GM19193 (cell line): ENCODE data around the gene TMOD3.

Experiments used
- POLR2A ChIP-seq: IDR thresholded peaks from 4 replicates; pipeline ENCODE4 v1.6.1; 2011; ENCODE audit not compliant: insufficient read depth, insufficient read length; ENCODE audit errors: extremely low read depth

Gene TMOD3

GRCh38 chr15:51908316-51908715 is 78.9 kb downstream of the TMOD3 start:
- no peak for TF ChIP-seq POLR2A

GRCh38 chr15:51909584-51909983 is 80.1 kb downstream of the TMOD3 start:
- TF ChIP-seq POLR2A = no peak

- no peak for TF ChIP-seq POLR2A
Observed at GRCh38 chr15:51912528-51912927, 83.1 kb downstream of the TMOD3 start.

- no peak for TF ChIP-seq POLR2A
Observed at GRCh38 chr15:51917493-51917892, 88.0 kb downstream of the TMOD3 start.

- no peak for TF ChIP-seq POLR2A
Observed at GRCh38 chr15:51924156-51925068, 95.0 kb downstream of the TMOD3 start.

- no peak for TF ChIP-seq POLR2A
Observed at GRCh38 chr15:51926809-51927208, 97.4 kb downstream of the TMOD3 start.

- TF ChIP-seq POLR2A = no peak
Observed at GRCh38 chr15:51931016-51931415, 101.6 kb downstream of the TMOD3 start.

GRCh38 chr15:51931638-51932037 is 102.2 kb downstream of the TMOD3 start:
- TF ChIP-seq POLR2A = no peak

GRCh38 chr15:51932161-51932560 is 102.7 kb downstream of the TMOD3 start:
- TF ChIP-seq POLR2A = no peak

- no peak for TF ChIP-seq POLR2A
Observed at GRCh38 chr15:51935466-51936104, 106.1 kb downstream of the TMOD3 start.

GRCh38 chr15:51936105-51936478 is 106.6 kb downstream of the TMOD3 start:
- TF ChIP-seq POLR2A = no peak

- no peak for TF ChIP-seq POLR2A
Observed at GRCh38 chr15:51938286-51938685, 108.8 kb downstream of the TMOD3 start.

- TF ChIP-seq POLR2A = no peak
Observed at GRCh38 chr15:51939216-51939615, 109.8 kb downstream of the TMOD3 start.

- no peak for TF ChIP-seq POLR2A
Observed at GRCh38 chr15:51947124-51947523, 117.7 kb downstream of the TMOD3 start.

GRCh38 chr15:51952805-51953204 is 123.4 kb downstream of the TMOD3 start:
- no peak for TF ChIP-seq POLR2A

- TF ChIP-seq POLR2A = no peak
Observed at GRCh38 chr15:51955504-51955903, 126.1 kb downstream of the TMOD3 start.
